ENCODE measurements around the gene NLGN1.

Gene NLGN1

GRCh38 chr3:173690542-173691180 lies 293.1 kb downstream of the NLGN1 start:
- H3K27me3 ChIP-seq (ENCODE audit: control insufficient read depth in 1 of 2, insufficient read depth in 2 of 2, low read length in 2 of 2): no peaks in the 10 kb centered on the region

DNA sequence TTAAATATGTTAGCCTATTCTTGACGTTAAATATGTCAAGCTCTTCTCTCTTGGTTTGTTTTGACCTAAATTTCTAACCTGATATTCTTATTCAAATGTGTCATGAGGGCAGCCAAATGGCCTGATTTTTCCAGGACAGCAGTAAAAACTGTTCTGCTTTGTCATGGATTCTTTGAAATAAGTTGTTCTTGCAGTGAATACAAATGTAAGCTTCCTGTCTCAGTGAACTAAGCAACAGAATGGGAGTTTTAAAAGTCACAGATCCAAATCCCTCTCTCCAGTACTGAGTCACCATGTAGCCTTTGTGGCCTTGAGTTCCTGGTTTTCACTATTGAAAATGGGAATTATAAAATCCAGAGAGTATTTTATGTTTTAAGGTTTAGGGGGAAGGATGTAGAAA lies 301.8 kb downstream of the NLGN1 start:
- H3K27ac ChIP-seq (ENCODE audit: low read depth, low read length): no peak overlapping the region
- H3K36me3 ChIP-seq (ENCODE audit: insufficient read depth, low read length): no peaks in the 10 kb centered on the region

More at GRCh38 chr3:173690542-173691180, 293.1 kb downstream of the NLGN1 start:
- no peak overlapping the region for H3K4me3 ChIP-seq (ENCODE audit: low read depth in 1 of 2, low read length in 2 of 2)
- H3K9ac ChIP-seq (ENCODE audit: low read length): no peak overlapping the region
- H3K27ac ChIP-seq (ENCODE audit: low read depth, low read length): no peak overlapping the region
- no peaks in the 10 kb centered on the region for H3K36me3 ChIP-seq (ENCODE audit: insufficient read depth, low read length)
- no peaks in the 10 kb centered on the region for H3K4me1 ChIP-seq (ENCODE audit: insufficient read depth, low read length)
- no peaks in the 10 kb centered on the region for H3K9me3 ChIP-seq (ENCODE audit: low read length)

DNA sequence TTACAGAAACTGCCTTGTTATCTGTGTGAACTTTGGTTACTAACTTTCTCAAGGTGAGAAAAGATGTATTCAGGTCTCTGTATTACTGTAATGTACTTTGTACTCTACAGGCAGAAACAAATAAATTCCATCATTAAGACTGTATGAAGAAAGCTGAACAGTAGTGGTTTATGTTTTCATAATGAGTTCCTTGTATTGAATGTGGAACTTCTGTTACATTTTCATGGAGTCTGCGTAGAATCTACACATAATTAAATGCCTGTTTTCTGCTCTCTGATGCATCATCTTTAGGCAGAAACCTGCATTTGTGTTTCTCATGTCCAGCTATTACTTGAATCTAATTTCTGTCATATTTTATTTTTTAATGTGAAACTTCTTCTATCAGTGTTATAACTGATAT lies 302.8 kb downstream of the NLGN1 start:
- Histone ChIP-seq H3K27me3 (ENCODE audit: control insufficient read depth in 1 of 2, insufficient read depth in 2 of 2, low read length in 2 of 2) (no peaks in the 10 kb centered on the region), H3K36me3 (ENCODE audit: insufficient read depth, low read length) (no peaks in the 10 kb centered on the region), H3K9me3 (ENCODE audit: low read length) (no peaks in the 10 kb centered on the region), H3K4me3 (ENCODE audit: low read depth in 1 of 2, low read length in 2 of 2) (no peak overlapping the region), H3K4me1 (ENCODE audit: insufficient read depth, low read length) (no peaks in the 10 kb centered on the region), H3K27ac (ENCODE audit: low read depth, low read length) (no peak overlapping the region), H3K9ac (ENCODE audit: low read length) (no peak overlapping the region)

More for the DNA sequence above, 301.8 kb downstream of the NLGN1 start:
- Histone ChIP-seq H3K9ac (ENCODE audit: low read length) (no peak overlapping the region), H3K9me3 (ENCODE audit: low read length) (no peaks in the 10 kb centered on the region), H3K27me3 (ENCODE audit: control insufficient read depth in 1 of 2, insufficient read depth in 2 of 2, low read length in 2 of 2) (no peaks in the 10 kb centered on the region), H3K4me1 (ENCODE audit: insufficient read depth, low read length) (no peaks in the 10 kb centered on the region), H3K4me3 (ENCODE audit: low read depth in 1 of 2, low read length in 2 of 2) (no peak overlapping the region)

- Histone ChIP-seq H3K27ac (ENCODE audit: low read depth, low read length) (no peak overlapping the region), H3K9me3 (ENCODE audit: low read length) (no peaks in the 10 kb centered on the region), H3K36me3 (ENCODE audit: insufficient read depth, low read length) (no peaks in the 10 kb centered on the region), H3K27me3 (ENCODE audit: control insufficient read depth in 1 of 2, insufficient read depth in 2 of 2, low read length in 2 of 2) (no peaks in the 10 kb centered on the region), H3K4me1 (ENCODE audit: insufficient read depth, low read length) (no peaks in the 10 kb centered on the region), H3K9ac (ENCODE audit: low read length) (no peak overlapping the region), H3K4me3 (ENCODE audit: low read depth in 1 of 2, low read length in 2 of 2) (no peak overlapping the region)
Observed at GRCh38 chr3:173702561-173702960, 305.0 kb downstream of the NLGN1 start.

GRCh38 chr3:173703771-173704170 lies 306.2 kb downstream of the NLGN1 start:
- Histone ChIP-seq H3K4me3 (ENCODE audit: low read depth in 1 of 2, low read length in 2 of 2) (no peak overlapping the region), H3K9me3 (ENCODE audit: low read length) (no peaks in the 10 kb centered on the region), H3K4me1 (ENCODE audit: insufficient read depth, low read length) (no peaks in the 10 kb centered on the region), H3K36me3 (ENCODE audit: insufficient read depth, low read length) (no peaks in the 10 kb centered on the region), H3K9ac (ENCODE audit: low read length) (no peak overlapping the region), H3K27ac (ENCODE audit: low read depth, low read length) (no peak overlapping the region), H3K27me3 (ENCODE audit: control insufficient read depth in 1 of 2, insufficient read depth in 2 of 2, low read length in 2 of 2) (no peaks in the 10 kb centered on the region)

DNA sequence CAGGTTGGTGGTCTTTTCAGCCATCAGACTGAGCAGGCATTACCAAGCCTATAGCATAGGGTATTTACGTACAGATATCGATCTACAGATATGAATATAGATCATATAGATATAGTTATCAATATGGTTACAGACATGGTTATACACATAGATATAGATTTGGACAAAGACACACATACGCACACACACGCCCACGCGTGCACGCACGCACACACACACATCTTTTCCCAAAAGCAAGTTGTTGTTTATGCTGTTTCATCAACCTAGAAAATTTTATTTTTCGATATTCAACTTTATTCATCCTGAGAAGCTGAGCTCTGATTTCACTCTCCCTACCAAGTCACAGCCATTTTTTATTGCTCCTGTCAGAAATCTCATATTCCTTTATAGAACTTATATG lies 309.1 kb downstream of the NLGN1 start:
- Histone ChIP-seq H3K36me3 (ENCODE audit: insufficient read depth, low read length) (no peaks in the 10 kb centered on the region), H3K4me1 (ENCODE audit: insufficient read depth, low read length) (no peaks in the 10 kb centered on the region), H3K9ac (ENCODE audit: low read length) (no peak overlapping the region), H3K9me3 (ENCODE audit: low read length) (no peaks in the 10 kb centered on the region), H3K4me3 (ENCODE audit: low read depth in 1 of 2, low read length in 2 of 2) (no peak overlapping the region), H3K27ac (ENCODE audit: low read depth, low read length) (no peak overlapping the region), H3K27me3 (ENCODE audit: control insufficient read depth in 1 of 2, insufficient read depth in 2 of 2, low read length in 2 of 2) (no peaks in the 10 kb centered on the region)

GRCh38 chr3:173708191-173708590 lies 310.6 kb downstream of the NLGN1 start:
- Histone ChIP-seq H3K27ac (ENCODE audit: low read depth, low read length) (no peak overlapping the region), H3K9ac (ENCODE audit: low read length) (no peak overlapping the region), H3K4me1 (ENCODE audit: insufficient read depth, low read length) (no peaks in the 10 kb centered on the region), H3K9me3 (ENCODE audit: low read length) (no peaks in the 10 kb centered on the region), H3K4me3 (ENCODE audit: low read depth in 1 of 2, low read length in 2 of 2) (no peak overlapping the region), H3K27me3 (ENCODE audit: control insufficient read depth in 1 of 2, insufficient read depth in 2 of 2, low read length in 2 of 2) (no peaks in the 10 kb centered on the region), H3K36me3 (ENCODE audit: insufficient read depth, low read length) (no peaks in the 10 kb centered on the region)

DNA sequence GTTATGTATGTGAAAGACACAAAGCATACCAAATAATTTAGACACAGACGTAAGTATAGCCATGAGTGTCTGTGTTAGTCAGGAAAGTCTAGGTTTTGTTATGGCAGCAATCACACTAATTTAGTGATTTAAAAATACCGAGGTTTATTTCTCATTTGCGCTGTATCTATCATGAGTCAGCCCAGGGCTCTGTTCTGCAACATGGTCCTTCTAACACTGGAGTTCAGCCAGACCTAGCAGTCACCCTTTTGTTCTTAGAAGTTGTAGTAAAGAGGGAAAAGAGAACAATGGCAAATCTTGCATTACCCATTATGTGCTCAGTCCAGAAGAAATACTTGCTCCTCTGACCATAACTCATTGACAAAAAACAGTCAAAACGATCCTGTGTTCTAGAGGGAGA lies 311.5 kb downstream of the NLGN1 start:
- H3K9me3 ChIP-seq (ENCODE audit: low read length): no peaks in the 10 kb centered on the region

GRCh38 chr3:173711619-173712018 lies 314.1 kb downstream of the NLGN1 start:
- Histone ChIP-seq H3K27me3 (ENCODE audit: control insufficient read depth in 1 of 2, insufficient read depth in 2 of 2, low read length in 2 of 2) (no peaks in the 10 kb centered on the region), H3K36me3 (ENCODE audit: insufficient read depth, low read length) (no peaks in the 10 kb centered on the region), H3K9me3 (ENCODE audit: low read length) (no peaks in the 10 kb centered on the region), H3K9ac (ENCODE audit: low read length) (no peak overlapping the region), H3K4me1 (ENCODE audit: insufficient read depth, low read length) (no peaks in the 10 kb centered on the region), H3K4me3 (ENCODE audit: low read depth in 1 of 2, low read length in 2 of 2) (no peak overlapping the region), H3K27ac (ENCODE audit: low read depth, low read length) (no peak overlapping the region)

More for the DNA sequence above, 311.5 kb downstream of the NLGN1 start:
- no peak overlapping the region for H3K9ac ChIP-seq (ENCODE audit: low read length)
- H3K27me3 ChIP-seq (ENCODE audit: control insufficient read depth in 1 of 2, insufficient read depth in 2 of 2, low read length in 2 of 2): no peaks in the 10 kb centered on the region
- H3K4me1 ChIP-seq (ENCODE audit: insufficient read depth, low read length): no peaks in the 10 kb centered on the region
- no peaks in the 10 kb centered on the region for H3K36me3 ChIP-seq (ENCODE audit: insufficient read depth, low read length)
- no peak overlapping the region for H3K27ac ChIP-seq (ENCODE audit: low read depth, low read length)
- no peak overlapping the region for H3K4me3 ChIP-seq (ENCODE audit: low read depth in 1 of 2, low read length in 2 of 2)

- Histone ChIP-seq H3K9me3 (ENCODE audit: low read length) (no peaks in the 10 kb centered on the region), H3K36me3 (ENCODE audit: insufficient read depth, low read length) (no peaks in the 10 kb centered on the region), H3K27ac (ENCODE audit: low read depth, low read length) (no peak overlapping the region), H3K9ac (ENCODE audit: low read length) (no peak overlapping the region), H3K4me3 (ENCODE audit: low read depth in 1 of 2, low read length in 2 of 2) (no peak overlapping the region), H3K4me1 (ENCODE audit: insufficient read depth, low read length) (no peaks in the 10 kb centered on the region), H3K27me3 (ENCODE audit: control insufficient read depth in 1 of 2, insufficient read depth in 2 of 2, low read length in 2 of 2) (no peaks in the 10 kb centered on the region)
Observed at GRCh38 chr3:173719585-173719984, 322.0 kb downstream of the NLGN1 start.

GRCh38 chr3:173725507-173725906 lies 328.0 kb downstream of the NLGN1 start:
- H3K36me3 ChIP-seq (ENCODE audit: insufficient read depth, low read length): no peaks in the 10 kb centered on the region
- H3K27ac ChIP-seq (ENCODE audit: low read depth, low read length): no peak overlapping the region
- no peaks in the 10 kb centered on the region for H3K27me3 ChIP-seq (ENCODE audit: control insufficient read depth in 1 of 2, insufficient read depth in 2 of 2, low read length in 2 of 2)
- H3K4me3 ChIP-seq (ENCODE audit: low read depth in 1 of 2, low read length in 2 of 2): no peak overlapping the region
- H3K9ac ChIP-seq (ENCODE audit: low read length): no peak overlapping the region
- H3K4me1 ChIP-seq (ENCODE audit: insufficient read depth, low read length): no peaks in the 10 kb centered on the region
- H3K9me3 ChIP-seq (ENCODE audit: low read length): no peaks in the 10 kb centered on the region

- Histone ChIP-seq H3K27ac (ENCODE audit: low read depth, low read length) (no peak overlapping the region), H3K36me3 (ENCODE audit: insufficient read depth, low read length) (no peaks in the 10 kb centered on the region), H3K4me3 (ENCODE audit: low read depth in 1 of 2, low read length in 2 of 2) (no peak overlapping the region), H3K9me3 (ENCODE audit: low read length) (no peaks in the 10 kb centered on the region), H3K27me3 (ENCODE audit: control insufficient read depth in 1 of 2, insufficient read depth in 2 of 2, low read length in 2 of 2) (no peaks in the 10 kb centered on the region), H3K4me1 (ENCODE audit: insufficient read depth, low read length) (no peaks in the 10 kb centered on the region), H3K9ac (ENCODE audit: low read length) (no peak overlapping the region)
Observed at GRCh38 chr3:173730391-173730790, 332.8 kb downstream of the NLGN1 start.

Measured in muscle layer of colon (tissue), 2 donors.